OCI-LY1 (cell line): ENCODE results near the gene ATP2B2.
A peak's percentile ranks its signal among the peaks of the same experiment; 100 is the strongest.

Experiments used
- H2AFZ ChIP-seq: fragments of 200-600 bp; sonication (generic), shearing (Covaris generic); 2 replicates; pipeline ENCODE4 v1.6.0; 2014; ENCODE audit warnings: antibody characterized with exemption, mild to moderate bottlenecking, low read length
- H3F3A ChIP-seq: fragments of 200-600 bp; sonication (generic), shearing (Covaris generic); 2 replicates; pipeline ENCODE4 v1.6.0; 2014; ENCODE audit warnings: mild to moderate bottlenecking, antibody characterized with exemption, low read length, moderate library complexity; ENCODE audit not compliant: insufficient read depth
- H3K27ac ChIP-seq: fragments of 200-600 bp; sonication (generic); 2 replicates; pipeline ENCODE4 v1.5.1; 2014; ENCODE audit warnings: low read length, mixed run types, mild to moderate bottlenecking, low read depth; ENCODE audit not compliant: poor library complexity, severe bottlenecking
- H3K27me3 ChIP-seq: fragments of 200-600 bp; sonication (generic); 2 replicates; pipeline ENCODE4 v1.6.0; 2014; ENCODE audit warnings: antibody characterized with exemption, mild to moderate bottlenecking, low read length, moderate library complexity; ENCODE audit not compliant: insufficient read depth
- H3K36me3 ChIP-seq: fragments of 200-600 bp; sonication (generic); 2 replicates; pipeline ENCODE4 v1.6.1; 2014; ENCODE audit warnings: mild to moderate bottlenecking, antibody characterized with exemption, low read length, moderate library complexity, mixed read lengths; ENCODE audit not compliant: insufficient read depth
- H3K4me1 ChIP-seq: fragments of 200-600 bp; sonication (generic); 2 replicates; pipeline ENCODE4 v1.5.1; 2014; ENCODE audit warnings: mild to moderate bottlenecking, low read length, moderate library complexity; ENCODE audit not compliant: insufficient read depth, severe bottlenecking
- H3K4me2 ChIP-seq: fragments of 200-600 bp; sonication (generic), shearing (Covaris generic); 2 replicates; pipeline ENCODE4 v1.6.1; 2014; ENCODE audit warnings: low read length
- H3K4me3 ChIP-seq: fragments of 200-600 bp; sonication (generic); 2 replicates; pipeline ENCODE4 v1.5.1; 2014; ENCODE audit warnings: low read length, low read depth, mild to moderate bottlenecking, mixed read lengths; ENCODE audit not compliant: poor library complexity, severe bottlenecking
- H3K79me2 ChIP-seq: fragments of 200-600 bp; shearing (Covaris generic); 2 replicates; pipeline ENCODE4 v1.6.1; 2016; ENCODE audit warnings: mixed run types, low read length, mixed read lengths; ENCODE audit not compliant: insufficient read depth
- H3K9ac ChIP-seq: fragments of 200-600 bp; sonication (generic), shearing (Covaris generic); 2 replicates; pipeline ENCODE4 v1.6.1; 2014; ENCODE audit warnings: mild to moderate bottlenecking, low read length, mixed read lengths
- H3K9me2 ChIP-seq: fragments of 200-600 bp; sonication (generic), shearing (Covaris generic); 2 replicates; pipeline ENCODE4 v1.6.1; 2014; ENCODE audit warnings: low read depth, mild to moderate bottlenecking, low read length, mixed read lengths
- H3K9me3 ChIP-seq: fragments of 200-600 bp; shearing (Covaris generic); 2 replicates; pipeline ENCODE4 v1.6.1; 2014; ENCODE audit warnings: low read length, mixed read lengths
- H4K20me1 ChIP-seq: fragments of 200-600 bp; sonication (generic), shearing (Covaris generic); 2 replicates; pipeline ENCODE4 v1.6.0; 2016; ENCODE audit warnings: mild to moderate bottlenecking, low read length; ENCODE audit not compliant: insufficient read depth
- CTCF ChIP-seq: fragments of 200-600 bp; sonication (generic), shearing (Covaris generic); IDR thresholded peaks from 2 replicates; pipeline ENCODE4 v1.5.1; 2017; ENCODE audit warnings: mild to moderate bottlenecking, antibody characterized with exemption, low read length, moderate library complexity, mixed read lengths
- EZH2 ChIP-seq: fragments of 200-600 bp; sonication (generic), shearing (Covaris generic); IDR thresholded peaks from 2 replicates; pipeline ENCODE4 v1.8.0; 2017; ENCODE audit warnings: borderline replicate concordance, mixed run types, mild to moderate bottlenecking, antibody characterized with exemption, low read length, moderate library complexity, mixed read lengths

The ATP2B2 gene

GRCh38 chr3:10389995-10390394 lies 115.4 kb downstream of the ATP2B2 start:
- Histone ChIP-seq H3K27ac (peak overlapping the region; percentile 77), H3K27me3 (0 out of 2 replicates have a peak, but pooled peaks cover 2% of the 10 kb centered on the region)
- TF ChIP-seq EZH2 (no peak), CTCF (no peak)

GRCh38 chr3:10389339-10389738 lies 116.0 kb downstream of the ATP2B2 start:
- Histone ChIP-seq H4K20me1 (no peaks in the 10 kb centered on the region), H3K79me2 (no peaks in the 10 kb centered on the region), H3K4me2 (no peak overlapping the region), H3K27me3 (0 out of 2 replicates have a peak, but pooled peaks cover 6% of the 10 kb centered on the region), H3K27ac (peak overlapping the region; percentile 77), H3K9me3 (no peaks in the 10 kb centered on the region), H3K36me3 (no peaks in the 10 kb centered on the region), H3K4me3 (no peak overlapping the region), H2AFZ (no peak overlapping the region), H3K4me1 (peaks cover 30% of the 10 kb centered on the region), H3K9me2 (no peaks in the 10 kb centered on the region), H3K9ac (no peak overlapping the region), H3F3A (no peaks in the 10 kb centered on the region)
- TF ChIP-seq CTCF (no peak), EZH2 (no peak)

More at GRCh38 chr3:10389995-10390394, 115.4 kb downstream of the ATP2B2 start:
- Histone ChIP-seq H3K4me1 (peaks cover 34% of the 10 kb centered on the region), H3K79me2 (no peaks in the 10 kb centered on the region), H3K9ac (peak overlapping the region; percentile 5; the same call in 1 of the 2 replicates), H3K4me2 (peak overlapping the region; percentile 20; the same call in 1 of the 2 replicates), H2AFZ (no peak overlapping the region), H3K4me3 (peak overlapping the region; percentile 0), H3F3A (no peaks in the 10 kb centered on the region), H3K9me3 (no peaks in the 10 kb centered on the region), H4K20me1 (no peaks in the 10 kb centered on the region), H3K36me3 (no peaks in the 10 kb centered on the region), H3K9me2 (no peaks in the 10 kb centered on the region)

DNA sequence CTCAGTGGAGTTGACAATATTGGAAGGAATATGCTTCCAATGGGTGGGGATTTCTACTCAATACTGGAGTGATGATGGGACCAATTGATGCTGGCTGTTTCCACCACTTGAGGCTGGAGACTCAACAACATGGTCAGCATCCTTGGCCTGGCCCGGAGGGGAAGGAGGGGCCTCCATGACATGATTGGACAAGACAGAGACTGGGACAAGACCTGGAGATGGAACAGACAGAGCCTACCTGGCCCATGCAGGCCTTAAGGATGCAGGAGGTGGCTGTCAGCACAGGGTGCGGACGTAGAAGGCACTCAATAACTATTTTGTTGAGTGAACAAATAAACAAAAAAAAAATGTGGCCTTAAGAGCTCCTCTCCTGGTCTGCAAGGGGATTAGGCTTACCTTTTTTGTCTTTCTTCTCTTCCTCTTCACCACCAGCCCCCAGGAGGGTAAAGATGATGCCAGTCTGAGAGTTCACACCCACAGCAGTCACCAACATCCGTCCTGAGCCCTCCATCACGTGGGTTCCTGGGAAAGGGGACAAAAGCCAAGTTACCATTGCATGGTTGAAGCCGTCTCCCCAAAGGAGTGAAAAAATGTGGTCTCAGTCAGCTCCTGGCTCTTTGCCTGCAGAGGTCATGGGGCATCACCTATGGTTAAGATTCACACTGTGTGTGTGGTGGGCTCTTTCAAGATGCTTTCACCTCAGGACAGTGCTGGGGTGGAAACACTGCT lies 117.3 kb downstream of the ATP2B2 start:
- Histone ChIP-seq H3K9ac (no peak overlapping the region), H3K27me3 (0 out of 2 replicates have a peak, but pooled peaks cover 6% of the 10 kb centered on the region), H3K27ac (no peak overlapping the region), H3K36me3 (no peaks in the 10 kb centered on the region), H3K9me2 (no peaks in the 10 kb centered on the region), H3K9me3 (no peaks in the 10 kb centered on the region), H3K4me3 (no peak overlapping the region), H2AFZ (no peak overlapping the region), H3K79me2 (no peaks in the 10 kb centered on the region), H3F3A (no peaks in the 10 kb centered on the region), H3K4me1 (peaks cover 30% of the 10 kb centered on the region), H4K20me1 (no peaks in the 10 kb centered on the region), H3K4me2 (no peak overlapping the region)
- TF ChIP-seq CTCF (no peak), EZH2 (no peak)
